ENCODE measurements around the gene HHATL.

- TF ChIP-seq, protein P1, sequence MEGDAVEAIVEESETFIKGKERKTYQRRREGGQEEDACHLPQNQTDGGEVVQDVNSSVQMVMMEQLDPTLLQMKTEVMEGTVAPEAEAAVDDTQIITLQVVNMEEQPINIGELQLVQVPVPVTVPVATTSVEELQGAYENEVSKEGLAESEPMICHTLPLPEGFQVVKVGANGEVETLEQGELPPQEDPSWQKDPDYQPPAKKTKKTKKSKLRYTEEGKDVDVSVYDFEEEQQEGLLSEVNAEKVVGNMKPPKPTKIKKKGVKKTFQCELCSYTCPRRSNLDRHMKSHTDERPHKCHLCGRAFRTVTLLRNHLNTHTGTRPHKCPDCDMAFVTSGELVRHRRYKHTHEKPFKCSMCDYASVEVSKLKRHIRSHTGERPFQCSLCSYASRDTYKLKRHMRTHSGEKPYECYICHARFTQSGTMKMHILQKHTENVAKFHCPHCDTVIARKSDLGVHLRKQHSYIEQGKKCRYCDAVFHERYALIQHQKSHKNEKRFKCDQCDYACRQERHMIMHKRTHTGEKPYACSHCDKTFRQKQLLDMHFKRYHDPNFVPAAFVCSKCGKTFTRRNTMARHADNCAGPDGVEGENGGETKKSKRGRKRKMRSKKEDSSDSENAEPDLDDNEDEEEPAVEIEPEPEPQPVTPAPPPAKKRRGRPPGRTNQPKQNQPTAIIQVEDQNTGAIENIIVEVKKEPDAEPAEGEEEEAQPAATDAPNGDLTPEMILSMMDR (IDR thresholded peaks at IDR 0.05; ENCODE audit: insufficient read depth, low read depth, low read length) = no peak
- no peak for TF ChIP-seq EZH2 (IDR thresholded peaks at IDR 0.05; ENCODE audit: insufficient read depth, low read length)
Measured at GRCh38 chr3:42736531-42736930, 33.9 kb upstream of the HHATL start.
